ENCODE measurements around the gene NLRX1.
"Not testable (repeated sequence)": the region's sequence is repeated elsewhere in the genome, so short reads cannot be mapped to it uniquely, and the experiment has no call there.

NLRX1 gene

GRCh38 chr11:119181677-119182412, 13.3 kb downstream of the NLRX1 start:
- peaks cover 0 to 2% (median 0%) of the 10 kb centered on the region in 5 donors for H3K27me3 ChIP-seq (ENCODE audit: control insufficient read depth in 5 of 5, insufficient read depth in 4 of 5, low read length in 5 of 5)
- no peak overlapping the region for H3K4me3 ChIP-seq (ENCODE audit: low read depth in 1 of 5, low read length in 5 of 5)
- H3K9me3 ChIP-seq (ENCODE audit: control insufficient read depth in 5 of 5, low read length in 5 of 5): no peaks in the 10 kb centered on the region
- H3K9ac ChIP-seq (ENCODE audit: low read length in 5 of 5): no peak overlapping the region
- peaks cover 0 to 47% (median 36%) of the 10 kb centered on the region in 5 donors for H3K36me3 ChIP-seq (ENCODE audit: control insufficient read depth in 5 of 5, insufficient read depth in 5 of 5, low read length in 5 of 5)
- H3K27ac ChIP-seq (ENCODE audit: low read depth, low read length): no peak overlapping the region
- peaks cover 4 to 29% (median 9%) of the 10 kb centered on the region in 5 donors for H3K4me1 ChIP-seq (ENCODE audit: control insufficient read depth in 5 of 5, insufficient read depth in 5 of 5, low read length in 5 of 5)

DNA sequence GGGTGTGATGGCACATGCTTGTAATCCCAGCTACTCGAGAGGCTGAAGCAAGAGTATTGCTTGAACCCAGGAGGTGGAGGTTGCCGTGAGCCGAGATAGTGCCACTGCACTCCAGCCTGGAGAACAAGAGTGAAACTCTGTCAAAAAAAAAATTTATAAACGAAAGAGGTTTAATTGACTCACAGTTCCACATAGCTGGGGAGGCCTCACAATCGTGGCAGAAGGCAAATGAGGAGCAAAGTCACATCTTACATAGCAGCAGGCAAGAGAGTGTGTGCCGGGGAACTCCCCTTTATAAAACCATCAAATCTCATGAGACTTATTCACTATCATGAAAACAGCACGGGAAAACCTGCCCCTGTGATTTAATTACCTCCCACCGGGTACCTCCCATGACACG, 15.9 kb downstream of the NLRX1 start:
- H3K4me3 ChIP-seq (ENCODE audit: low read depth in 1 of 5, low read length in 5 of 5); H3K9ac ChIP-seq (ENCODE audit: low read length in 5 of 5); H3K27me3 ChIP-seq (ENCODE audit: control insufficient read depth in 5 of 5, insufficient read depth in 4 of 5, low read length in 5 of 5); H3K9me3 ChIP-seq (ENCODE audit: control insufficient read depth in 5 of 5, low read length in 5 of 5); H3K27ac ChIP-seq (ENCODE audit: low read depth, low read length): not testable (repeated sequence)
- peaks cover 3 to 20% (median 9%) of the 10 kb centered on the region in 5 donors for H3K4me1 ChIP-seq (ENCODE audit: control insufficient read depth in 5 of 5, insufficient read depth in 5 of 5, low read length in 5 of 5)
- peaks cover 0 to 40% (median 32%) of the 10 kb centered on the region in 5 donors for H3K36me3 ChIP-seq (ENCODE audit: control insufficient read depth in 5 of 5, insufficient read depth in 5 of 5, low read length in 5 of 5)

DNA sequence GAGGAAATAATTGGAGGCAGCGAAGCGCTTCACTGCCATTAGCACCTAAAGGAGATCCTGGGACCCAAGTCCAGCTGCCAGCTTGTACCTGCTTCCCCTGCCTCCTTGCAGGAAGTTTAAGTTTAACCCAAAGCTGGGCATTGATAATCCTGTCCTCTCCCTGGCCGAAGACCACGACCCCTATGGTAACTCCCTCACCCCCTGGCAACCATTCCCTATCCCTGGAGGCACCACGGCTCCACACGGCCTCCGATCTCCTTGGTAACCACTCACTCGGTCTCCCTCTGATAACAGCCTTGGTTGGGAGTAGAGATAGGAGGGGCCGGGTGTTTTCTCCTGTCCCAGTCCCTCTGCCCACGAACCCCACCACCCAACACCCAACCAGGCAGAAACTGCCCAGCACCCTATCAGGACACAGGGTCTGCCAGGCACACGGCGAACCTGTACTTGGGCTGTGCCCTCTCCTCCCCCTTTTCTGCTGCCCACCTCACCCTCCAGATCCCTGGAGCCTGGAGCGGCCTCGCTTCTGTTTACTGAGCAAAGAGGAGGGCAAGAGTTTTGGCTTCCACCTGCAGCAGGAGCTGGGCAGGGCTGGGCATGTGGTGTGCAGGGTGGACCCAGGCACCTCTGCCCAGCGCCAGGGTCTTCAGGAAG, 17.6 kb downstream of the NLRX1 start:
- H3K27ac ChIP-seq (ENCODE audit: low read depth, low read length): no peak overlapping the region
- H3K9me3 ChIP-seq (ENCODE audit: control insufficient read depth in 5 of 5, low read length in 5 of 5): no peaks in the 10 kb centered on the region
- H3K27me3 ChIP-seq (ENCODE audit: control insufficient read depth in 5 of 5, insufficient read depth in 4 of 5, low read length in 5 of 5): peaks cover 0 to 2% (median 0%) of the 10 kb centered on the region in 5 donors
- peaks cover 0 to 26% (median 23%) of the 10 kb centered on the region in 5 donors for H3K36me3 ChIP-seq (ENCODE audit: control insufficient read depth in 5 of 5, insufficient read depth in 5 of 5, low read length in 5 of 5)
- H3K9ac ChIP-seq (ENCODE audit: low read length in 5 of 5): no peak overlapping the region
- H3K4me1 ChIP-seq (ENCODE audit: control insufficient read depth in 5 of 5, insufficient read depth in 5 of 5, low read length in 5 of 5): peaks cover 3 to 17% (median 9%) of the 10 kb centered on the region in 5 donors
- H3K4me3 ChIP-seq (ENCODE audit: low read depth in 1 of 5, low read length in 5 of 5): peak overlapping the region in 1 of 5 donors; percentile 15

GRCh38 chr11:119187123-119187892, 18.8 kb downstream of the NLRX1 start:
- H3K9ac ChIP-seq (ENCODE audit: low read length in 5 of 5): no peak overlapping the region
- H3K27me3 ChIP-seq (ENCODE audit: control insufficient read depth in 5 of 5, insufficient read depth in 4 of 5, low read length in 5 of 5): peaks cover 0 to 2% (median 0%) of the 10 kb centered on the region in 5 donors
- H3K9me3 ChIP-seq (ENCODE audit: control insufficient read depth in 5 of 5, low read length in 5 of 5): no peaks in the 10 kb centered on the region
- H3K4me1 ChIP-seq (ENCODE audit: control insufficient read depth in 5 of 5, insufficient read depth in 5 of 5, low read length in 5 of 5): peaks cover 3 to 12% (median 8%) of the 10 kb centered on the region in 5 donors
- H3K4me3 ChIP-seq (ENCODE audit: low read depth in 1 of 5, low read length in 5 of 5): no peak overlapping the region
- peaks cover 0 to 15% (median 13%) of the 10 kb centered on the region in 5 donors for H3K36me3 ChIP-seq (ENCODE audit: control insufficient read depth in 5 of 5, insufficient read depth in 5 of 5, low read length in 5 of 5)
- H3K27ac ChIP-seq (ENCODE audit: low read depth, low read length): no peak overlapping the region

GRCh38 chr11:119188067-119188466, 19.5 kb downstream of the NLRX1 start:
- Histone ChIP-seq H3K9me3 (ENCODE audit: control insufficient read depth in 5 of 5, low read length in 5 of 5) (no peaks in the 10 kb centered on the region), H3K9ac (ENCODE audit: low read length in 5 of 5) (no peak overlapping the region)

DNA sequence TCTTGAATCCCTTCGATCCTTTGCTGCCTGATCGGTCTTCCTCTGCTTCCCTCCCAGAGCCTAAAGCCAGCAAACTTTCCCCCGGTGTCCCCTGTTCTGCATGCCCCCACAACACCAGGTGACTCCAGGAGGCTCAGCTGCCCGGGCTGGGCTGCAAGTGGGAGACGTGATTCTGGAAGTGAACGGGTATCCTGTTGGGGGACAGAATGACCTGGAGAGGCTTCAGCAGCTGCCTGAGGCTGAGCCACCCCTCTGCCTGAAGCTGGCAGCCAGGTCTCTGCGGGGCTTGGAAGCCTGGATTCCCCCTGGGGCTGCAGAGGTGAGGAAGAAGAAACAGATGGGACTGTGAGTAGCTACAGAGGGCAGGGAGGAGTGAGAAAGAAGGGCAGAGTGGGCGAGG, 20.4 kb downstream of the NLRX1 start:
- Histone ChIP-seq H3K36me3 (ENCODE audit: control insufficient read depth in 5 of 5, insufficient read depth in 5 of 5, low read length in 5 of 5) (peaks cover 0 to 2% (median 1%) of the 10 kb centered on the region in 5 donors), H3K27ac (ENCODE audit: low read depth, low read length) (no peak overlapping the region), H3K4me3 (ENCODE audit: low read depth in 1 of 5, low read length in 5 of 5) (no peak overlapping the region), H3K9me3 (ENCODE audit: control insufficient read depth in 5 of 5, low read length in 5 of 5) (no peaks in the 10 kb centered on the region), H3K27me3 (ENCODE audit: control insufficient read depth in 5 of 5, insufficient read depth in 4 of 5, low read length in 5 of 5) (peaks cover 0 to 2% (median 0%) of the 10 kb centered on the region in 5 donors), H3K4me1 (ENCODE audit: control insufficient read depth in 5 of 5, insufficient read depth in 5 of 5, low read length in 5 of 5) (peaks cover 3 to 12% (median 7%) of the 10 kb centered on the region in 5 donors), H3K9ac (ENCODE audit: low read length in 5 of 5) (no peak overlapping the region)

More at GRCh38 chr11:119188067-119188466, 19.5 kb downstream of the NLRX1 start:
- Histone ChIP-seq H3K27me3 (ENCODE audit: control insufficient read depth in 5 of 5, insufficient read depth in 4 of 5, low read length in 5 of 5) (peaks cover 0 to 2% (median 0%) of the 10 kb centered on the region in 5 donors), H3K4me3 (ENCODE audit: low read depth in 1 of 5, low read length in 5 of 5) (no peak overlapping the region), H3K36me3 (ENCODE audit: control insufficient read depth in 5 of 5, insufficient read depth in 5 of 5, low read length in 5 of 5) (peaks cover 0 to 10% (median 10%) of the 10 kb centered on the region in 5 donors), H3K27ac (ENCODE audit: low read depth, low read length) (no peak overlapping the region), H3K4me1 (ENCODE audit: control insufficient read depth in 5 of 5, insufficient read depth in 5 of 5, low read length in 5 of 5) (peaks cover 3 to 12% (median 7%) of the 10 kb centered on the region in 5 donors)

- peaks cover 0 to 2% (median 0%) of the 10 kb centered on the region in 5 donors for H3K27me3 ChIP-seq (ENCODE audit: control insufficient read depth in 5 of 5, insufficient read depth in 4 of 5, low read length in 5 of 5)
- no peak overlapping the region for H3K27ac ChIP-seq (ENCODE audit: low read depth, low read length)
- H3K9ac ChIP-seq (ENCODE audit: low read length in 5 of 5): no peak overlapping the region
- H3K4me3 ChIP-seq (ENCODE audit: low read depth in 1 of 5, low read length in 5 of 5): no peak overlapping the region
- no peaks in the 10 kb centered on the region for H3K9me3 ChIP-seq (ENCODE audit: control insufficient read depth in 5 of 5, low read length in 5 of 5)
- no peaks in the 10 kb centered on the region for H3K36me3 ChIP-seq (ENCODE audit: control insufficient read depth in 5 of 5, insufficient read depth in 5 of 5, low read length in 5 of 5)
- H3K4me1 ChIP-seq (ENCODE audit: control insufficient read depth in 5 of 5, insufficient read depth in 5 of 5, low read length in 5 of 5): peaks cover 3 to 12% (median 7%) of the 10 kb centered on the region in 5 donors
These were observed 20.9 kb downstream of the NLRX1 start for GRCh38 chr11:119189393-119189792.

- Histone ChIP-seq H3K36me3 (ENCODE audit: control insufficient read depth in 5 of 5, insufficient read depth in 5 of 5, low read length in 5 of 5) (no peaks in the 10 kb centered on the region), H3K4me3 (ENCODE audit: low read depth in 1 of 5, low read length in 5 of 5) (no peak overlapping the region), H3K9ac (ENCODE audit: low read length in 5 of 5) (peak overlapping the region in 1 of 5 donors; percentile 25), H3K4me1 (ENCODE audit: control insufficient read depth in 5 of 5, insufficient read depth in 5 of 5, low read length in 5 of 5) (peaks cover 3 to 9% (median 5%) of the 10 kb centered on the region in 5 donors), H3K27ac (ENCODE audit: low read depth, low read length) (no peak overlapping the region), H3K9me3 (ENCODE audit: control insufficient read depth in 5 of 5, low read length in 5 of 5) (no peaks in the 10 kb centered on the region), H3K27me3 (ENCODE audit: control insufficient read depth in 5 of 5, insufficient read depth in 4 of 5, low read length in 5 of 5) (peaks cover 0 to 2% (median 0%) of the 10 kb centered on the region in 5 donors)
These were observed 22.0 kb downstream of the NLRX1 start for GRCh38 chr11:119190531-119190930.

GRCh38 chr11:119191265-119191664, 22.7 kb downstream of the NLRX1 start:
- H3K4me1 ChIP-seq (ENCODE audit: control insufficient read depth in 5 of 5, insufficient read depth in 5 of 5, low read length in 5 of 5); H3K9me3 ChIP-seq (ENCODE audit: control insufficient read depth in 5 of 5, low read length in 5 of 5); H3K9ac ChIP-seq (ENCODE audit: low read length in 5 of 5); H3K27me3 ChIP-seq (ENCODE audit: control insufficient read depth in 5 of 5, insufficient read depth in 4 of 5, low read length in 5 of 5); H3K4me3 ChIP-seq (ENCODE audit: low read depth in 1 of 5, low read length in 5 of 5); H3K27ac ChIP-seq (ENCODE audit: low read depth, low read length); H3K36me3 ChIP-seq (ENCODE audit: control insufficient read depth in 5 of 5, insufficient read depth in 5 of 5, low read length in 5 of 5): not testable (repeated sequence)
